ENCODE data around the gene FREM1. TPM values are rescaled to one million over a fixed set of nuclear protein-coding genes. Genes with fewer than 3 reads are reported as not detected.

Gene FREM1
- total and polyA plus RNA-seq, 10 of the 15 experiments (the other 5 are each of a cell fraction or from before 2014, with no cell fraction given): 0.01 to 0.16 (median 0.08) TPM; not detected in 7

DNA sequence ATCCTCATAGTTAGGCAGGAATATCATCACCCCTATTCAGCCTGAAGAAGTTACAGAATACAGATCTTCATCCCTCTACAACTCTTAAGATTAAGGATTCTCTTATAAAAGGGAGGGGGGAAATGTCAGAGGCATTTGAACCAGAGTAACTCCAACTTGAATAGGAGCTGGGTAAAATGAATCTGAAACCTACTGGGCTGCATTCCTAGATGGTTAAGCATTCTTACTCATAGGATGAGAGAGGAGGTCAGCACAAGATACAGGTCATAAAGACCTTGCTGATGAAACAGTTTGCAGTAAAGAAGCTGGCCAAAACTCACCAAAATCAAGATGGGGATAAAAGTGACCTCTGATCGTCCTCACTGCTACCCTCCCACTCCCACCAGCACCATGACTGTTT, 14.4 kb downstream of the FREM1 start:
- H3K4me1 ChIP-seq (ENCODE audit: control insufficient read depth, insufficient read depth, low read length): no peaks in the 10 kb centered on the region
- H3K4me3 ChIP-seq: no peak overlapping the region
- H4K20me1 ChIP-seq (ENCODE audit: control insufficient read depth, insufficient read depth): no peaks in the 10 kb centered on the region
- ChIA-PET RAD21 (ENCODE audit: unreplicated experiment) (no interaction called here), SMC1A (ENCODE audit: uncharacterized antibody, unreplicated experiment) (no interaction called here), POLR2A (no interaction called here), CTCF (no interaction called here)
- ATAC-seq (no peak), FAIRE-seq (no peak), DNase-seq (ENCODE audit: low read depth, low spot score) (no peak)
- H3K27me3 ChIP-seq (replicated peaks in 1 of 2; ENCODE audit: control insufficient read depth in 2 of 2, insufficient read depth in 2 of 2, low read length in 1 of 2): no peaks in the 10 kb centered on the region
- no peaks in the 10 kb centered on the region for H3K79me2 ChIP-seq (ENCODE audit: control insufficient read depth, insufficient read depth, low read length)
- H3K27ac ChIP-seq (ENCODE audit: control insufficient read depth, insufficient read depth): no peak overlapping the region
- 0% methylated on average over 1 of the region's 1 CpG for WGBS (ENCODE audit: insufficient coverage, insufficient replicate concordance, low lambda C conversion rate, missing lambda C conversion rate)
- no peak overlapping the region for H3K9ac ChIP-seq (ENCODE audit: control insufficient read depth, insufficient read depth, low read length)
- H2AFZ ChIP-seq (ENCODE audit: control insufficient read depth, low read depth, low read length): no peak overlapping the region
- no peaks in the 10 kb centered on the region for H3K36me3 ChIP-seq (ENCODE audit: control insufficient read depth in 2 of 2, insufficient read depth in 2 of 2, low read length in 1 of 2)
- H3K9me3 ChIP-seq (replicated peaks; ENCODE audit: control insufficient read depth, insufficient read depth, low read length): no peaks in the 10 kb centered on the region
- intact Hi-C loops (cut with micrococcal nuclease; ENCODE audit: unreplicated experiment): no loop called here
- TF ChIP-seq, protein P1, sequence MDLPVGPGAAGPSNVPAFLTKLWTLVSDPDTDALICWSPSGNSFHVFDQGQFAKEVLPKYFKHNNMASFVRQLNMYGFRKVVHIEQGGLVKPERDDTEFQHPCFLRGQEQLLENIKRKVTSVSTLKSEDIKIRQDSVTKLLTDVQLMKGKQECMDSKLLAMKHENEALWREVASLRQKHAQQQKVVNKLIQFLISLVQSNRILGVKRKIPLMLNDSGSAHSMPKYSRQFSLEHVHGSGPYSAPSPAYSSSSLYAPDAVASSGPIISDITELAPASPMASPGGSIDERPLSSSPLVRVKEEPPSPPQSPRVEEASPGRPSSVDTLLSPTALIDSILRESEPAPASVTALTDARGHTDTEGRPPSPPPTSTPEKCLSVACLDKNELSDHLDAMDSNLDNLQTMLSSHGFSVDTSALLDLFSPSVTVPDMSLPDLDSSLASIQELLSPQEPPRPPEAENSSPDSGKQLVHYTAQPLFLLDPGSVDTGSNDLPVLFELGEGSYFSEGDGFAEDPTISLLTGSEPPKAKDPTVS (IDR thresholded peaks at IDR 0.05; ENCODE audit: low read depth, low read length): no peak
- TF ChIP-seq HCFC1 (IDR thresholded peaks at IDR 0.05; ENCODE audit: low read length) (no peak), E2F8 (IDR thresholded peaks at IDR 0.05; ENCODE audit: low read depth, partially characterized antibody) (no peak), KAT2A (conservative IDR thresholded peaks at IDR 0.05; ENCODE audit: control insufficient read depth, low read depth, low read length) (no peak), USF2 (IDR thresholded peaks at IDR 0.05; ENCODE audit: borderline replicate concordance, low read depth, low read length) (no peak), NBN (IDR thresholded peaks at IDR 0.05) (no peak), SP1 (IDR thresholded peaks at IDR 0.05; ENCODE audit: low read depth, low read length) (no peak), ZNF274 (IDR thresholded peaks at IDR 0.05; ENCODE audit: insufficient read depth, insufficient read length) (no peak), CHD4 (IDR thresholded peaks at IDR 0.05) (no peak), POLR2AphosphoS2 (IDR thresholded peaks at IDR 0.05; ENCODE audit: low read depth, low read length) (no peak)
- TF ChIP-seq, protein P2, sequence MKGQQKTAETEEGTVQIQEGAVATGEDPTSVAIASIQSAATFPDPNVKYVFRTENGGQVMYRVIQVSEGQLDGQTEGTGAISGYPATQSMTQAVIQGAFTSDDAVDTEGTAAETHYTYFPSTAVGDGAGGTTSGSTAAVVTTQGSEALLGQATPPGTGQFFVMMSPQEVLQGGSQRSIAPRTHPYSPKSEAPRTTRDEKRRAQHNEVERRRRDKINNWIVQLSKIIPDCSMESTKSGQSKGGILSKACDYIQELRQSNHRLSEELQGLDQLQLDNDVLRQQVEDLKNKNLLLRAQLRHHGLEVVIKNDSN (IDR thresholded peaks at IDR 0.05; ENCODE audit: borderline replicate concordance, extremely low read length, insufficient read depth, low read depth, low read length): no peak
- TF ChIP-seq, protein P3, sequence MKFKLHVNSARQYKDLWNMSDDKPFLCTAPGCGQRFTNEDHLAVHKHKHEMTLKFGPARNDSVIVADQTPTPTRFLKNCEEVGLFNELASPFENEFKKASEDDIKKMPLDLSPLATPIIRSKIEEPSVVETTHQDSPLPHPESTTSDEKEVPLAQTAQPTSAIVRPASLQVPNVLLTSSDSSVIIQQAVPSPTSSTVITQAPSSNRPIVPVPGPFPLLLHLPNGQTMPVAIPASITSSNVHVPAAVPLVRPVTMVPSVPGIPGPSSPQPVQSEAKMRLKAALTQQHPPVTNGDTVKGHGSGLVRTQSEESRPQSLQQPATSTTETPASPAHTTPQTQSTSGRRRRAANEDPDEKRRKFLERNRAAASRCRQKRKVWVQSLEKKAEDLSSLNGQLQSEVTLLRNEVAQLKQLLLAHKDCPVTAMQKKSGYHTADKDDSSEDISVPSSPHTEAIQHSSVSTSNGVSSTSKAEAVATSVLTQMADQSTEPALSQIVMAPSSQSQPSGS (IDR thresholded peaks at IDR 0.05; ENCODE audit: low read length): no peak
- no peak overlapping the region for H3K4me2 ChIP-seq (ENCODE audit: control insufficient read depth, insufficient read depth)
- no TSS peak for BruUV-seq (replicated peaks)
- in situ Hi-C loops (cut with MboI): no loop called here
